ENCODE results near the gene IKZF2. TPM values are rescaled to one million over a fixed set of nuclear protein-coding genes. Genes with fewer than 3 reads are reported as not detected.

IKZF2 gene
- total and polyA plus RNA-seq, 5 experiments from 2014 or later = 0.85 to 21.1 (median 2.9) TPM

DNA sequence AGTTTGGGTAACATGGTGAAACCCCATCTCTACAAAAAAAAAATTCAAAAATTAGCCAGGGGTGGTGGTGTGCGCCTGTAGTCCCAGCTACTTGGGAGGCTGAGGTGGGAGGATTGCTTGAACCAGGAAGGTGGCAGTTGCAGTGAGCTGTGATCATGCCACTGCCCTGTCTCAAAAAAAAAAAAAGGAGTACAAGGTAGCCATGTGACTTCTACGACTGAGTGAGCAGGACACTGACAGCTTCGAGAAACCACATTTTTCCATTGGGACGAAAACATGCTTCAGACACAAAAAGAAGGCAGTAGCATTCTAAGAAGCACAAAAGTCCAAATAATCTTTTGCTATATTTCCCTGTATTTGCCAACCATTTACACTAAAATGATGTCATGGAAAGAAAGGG, 19.7 kb upstream of the IKZF2 start:
- H3K4me1 Mint-ChIP-seq = peaks cover 0 to 9% (median 0%) of the 10 kb centered on the region in 4 donors
- H3K27ac Mint-ChIP-seq = no peak overlapping the region
- no peaks in the 10 kb centered on the region for H3K9me3 Mint-ChIP-seq
- ATAC-seq (no peak), DNase-seq (no peak)
- H3K4me3 Mint-ChIP-seq = no peak overlapping the region
- POLR2A ChIA-PET = interaction anchor here (0.6 kb wide), 1 partner anchor 22 kb away, joined by 4 read pairs; no protein-coding TSS in a partner anchor
- H3K36me3 Mint-ChIP-seq = no peaks in the 10 kb centered on the region
- H3K27me3 Mint-ChIP-seq = peaks cover 0 to 5% (median 0%) of the 10 kb centered on the region in 5 donors

DNA sequence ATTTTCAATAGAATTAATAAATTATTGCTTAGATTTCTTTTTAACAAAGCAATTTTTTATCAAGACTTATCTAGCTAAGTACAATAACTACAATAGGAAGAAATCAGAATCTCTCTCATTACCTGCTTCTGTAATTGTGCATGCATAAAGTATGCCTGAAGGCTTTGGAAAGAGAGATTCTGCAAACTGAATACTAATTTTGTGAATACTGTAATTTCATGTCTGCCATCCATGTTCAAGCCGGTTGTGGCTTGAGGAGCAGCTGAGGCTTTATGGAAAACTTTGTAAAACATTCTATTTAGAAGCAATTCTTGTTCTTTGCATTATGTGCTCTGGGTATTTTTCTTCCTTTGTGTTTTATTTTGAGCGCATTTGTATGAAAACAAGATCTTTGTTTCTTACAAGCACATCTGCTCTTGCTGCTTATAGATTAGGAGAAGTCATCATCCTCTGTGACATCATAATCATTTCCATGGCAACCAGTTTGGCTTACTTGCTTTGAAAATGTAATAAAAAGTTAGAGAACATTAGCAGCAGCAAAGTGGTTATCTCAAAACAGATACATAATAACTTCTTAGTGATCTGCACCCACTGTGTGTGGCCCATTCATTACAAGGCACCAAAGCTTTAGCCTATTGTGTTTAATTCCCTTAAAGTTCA, 16.0 kb upstream of the IKZF2 start:
- ATAC-seq (no peak), DNase-seq (no peak)
- Mint-ChIP-seq H3K9me3 (no peaks in the 10 kb centered on the region), H3K4me3 (no peak overlapping the region), H3K27ac (no peak overlapping the region), H3K36me3 (no peaks in the 10 kb centered on the region), H3K27me3 (peaks cover 0 to 5% (median 0%) of the 10 kb centered on the region in 5 donors), H3K4me1 (peaks cover 0 to 18% (median 0%) of the 10 kb centered on the region in 4 donors)
- POLR2A ChIA-PET = no interaction called here

- H3K9me3 Mint-ChIP-seq = no peaks in the 10 kb centered on the region
- ATAC-seq (no peak), DNase-seq (no peak)
Observed at GRCh38 chr2:213166109-213166508, 14.7 kb upstream of the IKZF2 start.

GRCh38 chr2:213164263-213164662, 12.9 kb upstream of the IKZF2 start:
- peaks cover 0 to 15% (median 0%) of the 10 kb centered on the region in 4 donors for H3K4me1 Mint-ChIP-seq
- no peaks in the 10 kb centered on the region for H3K9me3 Mint-ChIP-seq
- ATAC-seq (no peak), DNase-seq (no peak)
- no peaks in the 10 kb centered on the region for H3K36me3 Mint-ChIP-seq
- POLR2A ChIA-PET = no interaction called here
- H3K27ac Mint-ChIP-seq = no peak overlapping the region
- H3K27me3 Mint-ChIP-seq = peaks cover 0 to 5% (median 0%) of the 10 kb centered on the region in 5 donors
- no peak overlapping the region for H3K4me3 Mint-ChIP-seq

More at GRCh38 chr2:213166109-213166508, 14.7 kb upstream of the IKZF2 start:
- peak overlapping the region in 2 of 10 donors; percentile 50 to 69 for H3K27ac Mint-ChIP-seq
- POLR2A ChIA-PET = no interaction called here
- H3K4me1 Mint-ChIP-seq = peaks cover 0 to 15% (median 0%) of the 10 kb centered on the region in 4 donors
- peaks cover 0 to 5% (median 0%) of the 10 kb centered on the region in 5 donors for H3K27me3 Mint-ChIP-seq
- H3K4me3 Mint-ChIP-seq = no peak overlapping the region
- no peaks in the 10 kb centered on the region for H3K36me3 Mint-ChIP-seq

- POLR2A ChIA-PET = no interaction called here
- Mint-ChIP-seq H3K27me3 (no peaks in the 10 kb centered on the region), H3K4me1 (peaks cover 0 to 21% (median 0%) of the 10 kb centered on the region in 4 donors), H3K27ac (no peak overlapping the region), H3K9me3 (no peaks in the 10 kb centered on the region), H3K4me3 (no peak overlapping the region), H3K36me3 (no peaks in the 10 kb centered on the region)
- no peak for DNase-seq
- ATAC-seq = no peak
Observed at GRCh38 chr2:213162516-213163118, 11.2 kb upstream of the IKZF2 start.

- no peak for DNase-seq
- no peak overlapping the region for H3K4me3 Mint-ChIP-seq
- POLR2A ChIA-PET = no interaction called here
- no peak overlapping the region for H3K27ac Mint-ChIP-seq
- ATAC-seq = no peak
- H3K9me3 Mint-ChIP-seq = no peaks in the 10 kb centered on the region
- H3K36me3 Mint-ChIP-seq = no peaks in the 10 kb centered on the region
- H3K4me1 Mint-ChIP-seq = peaks cover 0 to 26% (median 0%) of the 10 kb centered on the region in 4 donors
- H3K27me3 Mint-ChIP-seq = no peaks in the 10 kb centered on the region
Observed at GRCh38 chr2:213161759-213162515, 10.5 kb upstream of the IKZF2 start.

DNA sequence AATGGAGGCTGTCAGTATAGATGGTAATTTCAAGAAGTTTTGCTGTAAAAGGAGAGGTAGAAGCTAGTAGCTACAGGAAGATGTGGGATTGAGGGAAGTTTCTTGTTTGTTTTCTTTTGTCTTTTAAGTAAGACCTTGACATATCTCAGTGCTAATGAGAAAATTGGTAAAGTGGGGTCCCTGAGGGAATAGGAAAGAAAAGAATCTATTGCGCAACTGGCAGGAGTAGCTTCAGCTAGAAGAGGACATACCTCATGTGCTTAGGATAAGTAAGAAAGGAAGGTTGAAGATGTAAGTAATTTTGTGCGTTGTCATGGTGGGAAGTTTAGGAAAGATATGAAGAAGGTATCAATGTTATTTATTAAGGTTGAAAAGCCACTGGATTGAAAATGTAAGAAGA, 8.4 kb upstream of the IKZF2 start:
- no peak overlapping the region for H3K4me3 Mint-ChIP-seq
- peaks cover 0 to 28% (median 0%) of the 10 kb centered on the region in 4 donors for H3K4me1 Mint-ChIP-seq
- DNase-seq (no peak), ATAC-seq (no peak)
- H3K27me3 Mint-ChIP-seq = peaks cover 0 to 5% (median 0%) of the 10 kb centered on the region in 5 donors
- H3K36me3 Mint-ChIP-seq = no peaks in the 10 kb centered on the region
- POLR2A ChIA-PET = no interaction called here
- H3K27ac Mint-ChIP-seq = no peak overlapping the region
- no peaks in the 10 kb centered on the region for H3K9me3 Mint-ChIP-seq

DNA sequence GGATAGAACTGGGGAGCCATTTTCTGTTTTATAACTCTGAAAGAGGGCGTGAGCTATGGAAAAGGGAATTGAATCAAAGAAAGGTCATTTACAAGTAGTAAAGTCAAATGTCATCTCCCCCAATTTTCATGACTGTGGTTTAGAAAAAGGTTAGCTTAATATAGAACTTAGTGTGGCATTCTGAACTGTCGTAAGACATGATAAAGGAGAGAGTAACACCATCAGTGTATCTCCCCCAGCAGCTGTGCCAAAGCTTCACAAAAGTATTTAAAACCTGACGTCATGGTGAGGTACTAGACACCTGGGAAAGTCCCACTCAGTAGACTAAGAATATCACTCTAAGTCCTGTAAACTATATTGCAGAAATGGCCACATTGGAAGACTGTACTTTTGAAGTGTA, 5.8 kb upstream of the IKZF2 start:
- H3K27ac Mint-ChIP-seq = peak overlapping the region in 5 of 10 donors; percentile 3 to 57 (median 22)
- H3K9me3 Mint-ChIP-seq = no peaks in the 10 kb centered on the region
- POLR2A ChIA-PET = no interaction called here
- ATAC-seq (peak; percentile 65 to 75), DNase-seq (peak in 5 of 10 donors; percentile 10 to 28 (median 13))
- H3K27me3 Mint-ChIP-seq = peaks cover 0 to 12% (median 5%) of the 10 kb centered on the region in 5 donors
- H3K4me1 Mint-ChIP-seq = peaks cover 4 to 40% (median 8%) of the 10 kb centered on the region in 4 donors
- peak overlapping the region in 1 of 10 donors; percentile 1 for H3K4me3 Mint-ChIP-seq
- no peaks in the 10 kb centered on the region for H3K36me3 Mint-ChIP-seq

GRCh38 chr2:213156717-213157116, 5.3 kb upstream of the IKZF2 start:
- POLR2A ChIA-PET = no interaction called here
- Mint-ChIP-seq H3K27ac (peak overlapping the region in 4 of 10 donors; percentile 7 to 57 (median 32)), H3K36me3 (no peaks in the 10 kb centered on the region), H3K4me3 (no peak overlapping the region), H3K9me3 (no peaks in the 10 kb centered on the region), H3K27me3 (peaks cover 0 to 13% (median 5%) of the 10 kb centered on the region in 5 donors), H3K4me1 (peaks cover 4 to 40% (median 10%) of the 10 kb centered on the region in 4 donors)
- DNase-seq = no peak
- no peak for ATAC-seq

DNA sequence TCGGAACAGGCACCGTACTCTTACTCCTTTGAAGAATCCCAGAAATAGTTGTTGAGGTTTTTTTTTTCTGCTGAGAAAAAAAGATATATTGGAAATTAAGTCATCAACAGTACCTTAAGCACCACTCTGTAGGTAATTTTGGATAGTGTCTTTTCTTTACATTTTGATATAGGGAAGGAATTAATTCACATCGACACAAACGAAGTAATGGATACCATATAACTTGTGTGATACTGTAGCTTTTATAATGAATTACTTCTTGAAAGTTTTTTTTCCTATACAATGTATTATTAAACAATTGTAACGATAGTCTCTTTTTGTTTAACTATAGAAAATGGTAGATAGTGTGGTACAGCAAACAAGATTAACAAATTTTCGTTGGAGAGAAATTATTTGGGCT, 1.5 kb upstream of the IKZF2 start:
- POLR2A ChIA-PET = interaction anchor here (0.8 kb wide), 2 partner anchors 86 to 95 kb away, joined by 3 read pairs; no protein-coding TSS in a partner anchor
- Mint-ChIP-seq H3K36me3 (no peaks in the 10 kb centered on the region), H3K4me1 (peaks cover 14 to 62% (median 34%) of the 10 kb centered on the region in 4 donors), H3K27me3 (peaks cover 3 to 21% (median 14%) of the 10 kb centered on the region in 5 donors), H3K4me3 (peak overlapping the region; percentile 77 to 93 (median 90)), H3K9me3 (no peaks in the 10 kb centered on the region), H3K27ac (peak overlapping the region in 5 of 10 donors; percentile 55 to 96 (median 83))
- ATAC-seq (no peak), DNase-seq (no peak)

DNA sequence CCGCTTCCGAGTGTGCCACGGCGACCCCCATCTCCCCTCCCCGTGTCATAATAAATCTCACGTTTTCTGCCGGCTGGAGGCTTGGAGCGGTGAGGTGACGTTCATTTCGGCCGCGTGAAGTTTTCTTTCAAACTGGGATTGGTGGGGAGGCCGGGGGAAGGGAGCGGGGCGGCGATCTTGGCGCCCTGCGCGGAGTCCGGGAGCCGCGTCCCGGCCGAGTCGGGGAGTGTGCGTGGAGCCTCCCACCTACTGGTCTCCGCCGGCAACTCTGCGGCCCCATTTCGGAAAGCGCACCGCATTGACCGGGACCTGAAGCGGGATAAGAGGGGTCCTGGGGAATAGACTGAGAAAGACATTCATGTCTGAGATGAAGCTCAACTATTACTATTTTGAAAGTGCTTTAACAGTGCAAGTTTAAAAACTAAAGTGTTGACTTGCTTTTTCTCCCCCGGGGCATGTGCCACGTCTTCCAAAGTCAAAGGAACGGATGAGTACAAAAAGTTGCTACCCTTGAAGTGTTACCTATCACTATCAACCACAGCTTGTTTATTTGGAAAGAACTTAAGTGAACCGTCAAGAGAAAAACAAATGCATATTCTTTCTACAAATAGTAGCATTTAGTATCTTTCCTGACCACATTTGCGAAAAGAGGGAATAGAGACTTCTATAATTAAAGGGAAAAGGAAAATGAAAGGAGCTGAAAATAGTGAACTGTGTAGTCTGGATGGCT, 818 bp upstream of the IKZF2 start:
- Mint-ChIP-seq H3K27me3 (peaks cover 3 to 21% (median 14%) of the 10 kb centered on the region in 5 donors), H3K4me3 (peak overlapping the region; percentile 77 to 93 (median 90)), H3K4me1 (peaks cover 14 to 62% (median 34%) of the 10 kb centered on the region in 4 donors), H3K36me3 (no peaks in the 10 kb centered on the region), H3K27ac (peak overlapping the region in 9 of 10 donors; percentile 55 to 96 (median 83)), H3K9me3 (no peaks in the 10 kb centered on the region)
- ATAC-seq (peak; percentile 13 to 35), DNase-seq (peak in 4 of 10 donors; percentile 23 to 69 (median 52))
- POLR2A ChIA-PET = interaction anchor here (0.8 kb wide), 2 partner anchors 87 to 95 kb away, joined by 3 read pairs; no protein-coding TSS in a partner anchor
